ENCODE data around the gene STK38.

Gene STK38

GRCh38 chr6:36516559-36516958, 30.7 kb downstream of the STK38 start:
- DNase-seq (ENCODE audit: low read depth, low spot score): no peak
- in situ Hi-C loops (cut with HindIII; ENCODE audit: low sequenced_read_pairs): no loop called here
- TF ChIP-seq, protein P1, sequence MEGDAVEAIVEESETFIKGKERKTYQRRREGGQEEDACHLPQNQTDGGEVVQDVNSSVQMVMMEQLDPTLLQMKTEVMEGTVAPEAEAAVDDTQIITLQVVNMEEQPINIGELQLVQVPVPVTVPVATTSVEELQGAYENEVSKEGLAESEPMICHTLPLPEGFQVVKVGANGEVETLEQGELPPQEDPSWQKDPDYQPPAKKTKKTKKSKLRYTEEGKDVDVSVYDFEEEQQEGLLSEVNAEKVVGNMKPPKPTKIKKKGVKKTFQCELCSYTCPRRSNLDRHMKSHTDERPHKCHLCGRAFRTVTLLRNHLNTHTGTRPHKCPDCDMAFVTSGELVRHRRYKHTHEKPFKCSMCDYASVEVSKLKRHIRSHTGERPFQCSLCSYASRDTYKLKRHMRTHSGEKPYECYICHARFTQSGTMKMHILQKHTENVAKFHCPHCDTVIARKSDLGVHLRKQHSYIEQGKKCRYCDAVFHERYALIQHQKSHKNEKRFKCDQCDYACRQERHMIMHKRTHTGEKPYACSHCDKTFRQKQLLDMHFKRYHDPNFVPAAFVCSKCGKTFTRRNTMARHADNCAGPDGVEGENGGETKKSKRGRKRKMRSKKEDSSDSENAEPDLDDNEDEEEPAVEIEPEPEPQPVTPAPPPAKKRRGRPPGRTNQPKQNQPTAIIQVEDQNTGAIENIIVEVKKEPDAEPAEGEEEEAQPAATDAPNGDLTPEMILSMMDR (IDR thresholded peaks at IDR 0.05; ENCODE audit: low read depth, low read length): no peak
- H3K4me3 ChIP-seq (ENCODE audit: low read depth, low read length): no peak overlapping the region

GRCh38 chr6:36515844-36516243, 31.4 kb downstream of the STK38 start:
- H3K4me3 ChIP-seq (ENCODE audit: low read depth, low read length): no peak overlapping the region
- TF ChIP-seq, protein P1 (IDR thresholded peaks at IDR 0.05; ENCODE audit: low read depth, low read length): no peak
- in situ Hi-C loops (cut with HindIII; ENCODE audit: low sequenced_read_pairs): no loop called here
- DNase-seq (ENCODE audit: low read depth, low spot score): no peak

DNA sequence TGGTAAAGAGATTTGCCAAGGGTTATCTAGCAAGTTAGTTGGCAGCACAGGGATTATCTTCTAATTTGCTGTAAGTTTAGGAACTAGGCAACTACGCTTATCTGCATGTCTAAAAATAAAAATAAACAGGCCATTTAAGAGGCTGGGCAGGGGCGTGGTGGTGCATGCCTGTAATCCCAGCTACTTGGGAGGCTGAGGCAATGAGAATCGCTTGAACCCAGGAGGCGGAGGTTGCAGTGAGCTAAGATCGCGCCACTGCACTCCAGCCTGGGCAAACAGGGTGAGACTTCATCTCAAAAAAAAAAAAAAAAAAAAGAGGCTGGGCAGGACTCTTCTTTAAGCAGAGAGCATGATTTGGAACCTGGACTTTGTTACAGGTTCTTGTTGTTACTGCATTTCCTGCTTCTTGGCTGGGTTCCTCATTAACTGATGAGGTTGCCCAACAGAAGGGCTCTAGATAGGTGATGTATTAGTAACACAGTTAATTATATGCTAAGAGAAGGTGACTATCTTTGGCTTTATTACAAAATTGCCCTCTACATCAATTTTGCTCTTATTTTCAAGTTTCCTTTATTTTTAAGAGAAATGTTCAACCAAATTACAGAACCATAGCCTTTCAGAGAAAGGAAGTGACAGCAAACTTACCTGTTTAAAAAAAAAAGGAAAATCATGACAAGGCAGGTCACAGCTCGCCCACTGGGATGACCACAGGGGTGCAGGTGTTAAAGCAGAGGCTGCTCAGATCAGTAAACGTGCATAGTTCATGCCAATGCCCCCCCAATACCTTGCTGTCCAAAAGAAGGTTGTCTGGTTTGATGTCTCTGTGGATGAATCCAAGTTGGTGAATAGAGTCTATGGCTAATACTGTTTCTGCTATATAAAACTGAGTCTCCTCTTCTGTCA, 32.5 kb downstream of the STK38 start:
- no peak for DNase-seq (ENCODE audit: low read depth, low spot score)
- TF ChIP-seq, protein P1 (IDR thresholded peaks at IDR 0.05; ENCODE audit: low read depth, low read length): no peak
- in situ Hi-C loops (cut with HindIII; ENCODE audit: low sequenced_read_pairs): no loop called here
- no peak overlapping the region for H3K4me3 ChIP-seq (ENCODE audit: low read depth, low read length)

- in situ Hi-C loops (cut with HindIII; ENCODE audit: low sequenced_read_pairs): no loop called here
- DNase-seq (ENCODE audit: low read depth, low spot score): no peak
- TF ChIP-seq, protein P1 (IDR thresholded peaks at IDR 0.05; ENCODE audit: low read depth, low read length): no peak
- H3K4me3 ChIP-seq (ENCODE audit: low read depth, low read length): no peak overlapping the region
Measured at GRCh38 chr6:36510365-36510764, 36.9 kb downstream of the STK38 start.

- no peak overlapping the region for H3K4me3 ChIP-seq (ENCODE audit: low read depth, low read length)
- TF ChIP-seq, protein P1 (IDR thresholded peaks at IDR 0.05; ENCODE audit: low read depth, low read length): no peak
- in situ Hi-C loops (cut with HindIII; ENCODE audit: low sequenced_read_pairs): no loop called here
- DNase-seq (ENCODE audit: low read depth, low spot score): no peak
Measured at GRCh38 chr6:36508532-36508931, 38.7 kb downstream of the STK38 start.

DNA sequence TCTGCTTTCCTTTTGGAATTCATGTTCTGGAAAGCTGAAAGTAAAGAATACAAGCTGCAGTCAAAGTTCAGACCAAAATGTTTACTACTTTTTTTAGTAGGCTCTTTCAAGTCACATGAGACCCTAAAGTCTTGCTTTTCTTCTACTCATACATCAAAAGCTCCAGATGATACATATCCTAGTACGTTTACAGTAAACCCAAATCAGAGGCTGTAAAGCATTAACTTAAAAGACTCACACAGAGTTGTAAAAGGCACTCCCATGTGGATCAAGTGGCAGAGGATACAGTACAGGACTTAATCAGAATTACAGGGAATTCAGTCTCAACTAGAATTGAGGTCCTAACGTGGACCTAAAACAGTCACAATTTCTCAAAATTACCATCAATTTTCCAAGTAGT, 40.7 kb downstream of the STK38 start:
- TF ChIP-seq, protein P1 (IDR thresholded peaks at IDR 0.05; ENCODE audit: low read depth, low read length): no peak
- DNase-seq (ENCODE audit: low read depth, low spot score): no peak
- H3K4me3 ChIP-seq (ENCODE audit: low read depth, low read length): no peak overlapping the region
- in situ Hi-C loops (cut with HindIII; ENCODE audit: low sequenced_read_pairs): no loop called here

All from astrocyte of the spinal cord (primary cell).